NCI-H128 (cell line): ENCODE measurements around the gene NUDT9.

Source experiments
- DNase-seq: peaks from one replicate; lab custom pipeline; 2025; ENCODE audit not compliant: unreplicated experiment; lab: John Stamatoyannopoulos, UW

NUDT9 gene

DNA sequence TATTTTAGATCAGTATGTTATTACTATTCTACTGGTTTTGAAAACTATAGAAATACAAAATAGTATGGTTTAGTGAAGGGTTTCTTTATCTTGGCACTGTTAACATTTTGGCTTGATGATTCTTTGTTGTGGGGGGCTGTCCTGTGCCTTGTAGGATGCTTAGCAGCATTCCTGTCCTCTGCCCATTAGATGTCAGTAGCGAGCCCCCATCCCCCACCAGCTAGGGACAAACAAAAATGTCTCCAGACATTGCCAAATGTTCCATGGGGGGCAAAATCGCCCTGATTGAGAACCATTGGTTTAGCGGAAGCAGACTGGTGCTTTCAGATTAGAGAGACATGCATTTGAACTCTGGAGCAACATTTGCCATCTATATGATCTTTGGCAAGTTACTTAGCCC lies 83.5 kb downstream of the NUDT9 start:
- no peak for DNase-seq

GRCh38 chr4:87506974-87507701 lies 84.8 kb downstream of the NUDT9 start:
- no peak for DNase-seq
